A549 (cell line): ENCODE measurements around the gene DMBT1.

Experiments
- CTCF ChIP-seq: fragments of >200 bp; sonication (Bioruptor Twin); formaldehyde crosslinking; IDR thresholded peaks from 3 replicates; pipeline ENCODE4 v1.5.1; 2016
- KDM1A ChIP-seq: fragments of 200-600 bp; sonication (generic); IDR thresholded peaks from 2 replicates; pipeline ENCODE4 v1.6.1; 2016; ENCODE audit warnings: low read depth, mild to moderate bottlenecking
- PBX3 ChIP-seq: IDR thresholded peaks from 2 replicates; pipeline ENCODE4 v1.6.1; 2012
- POLR2A ChIP-seq: IDR thresholded peaks from 2 replicates; pipeline ENCODE4 v1.6.1; 2012; ENCODE audit warnings: mild to moderate bottlenecking, low read length
- SREBF2 ChIP-seq: fragments of 450-650 bp; IDR thresholded peaks from 2 replicates; pipeline ENCODE4 v1.6.1; 2014; ENCODE audit warnings: mild to moderate bottlenecking, moderate library complexity
- USF2 ChIP-seq: fragments of 450-650 bp; IDR thresholded peaks from 2 replicates; pipeline ENCODE4 v1.6.1; 2014; ENCODE audit warnings: antibody characterized with exemption

- TF ChIP-seq SREBF2, result no peak
- TF ChIP-seq USF2, result no peak
- TF ChIP-seq CTCF, result no peak
- no peak for TF ChIP-seq PBX3
- no peak for TF ChIP-seq POLR2A
- no peak for TF ChIP-seq KDM1A
These were observed 100.1 kb downstream of the DMBT1 start for GRCh38 chr10:122660696-122661095.
